NCI-H526 (cell line): ENCODE results near the gene FAM13B.
A peak's percentile ranks its signal among the peaks of the same experiment; 100 is the strongest.
"Not testable (repeated sequence)": the region's sequence is repeated elsewhere in the genome, so short reads cannot be mapped to it uniquely, and the experiment has no call there.

Experiments used
- DNase-seq, 2 experiments: peaks; one replicate each; lab custom pipeline; 2025; lab: John Stamatoyannopoulos, UW

The FAM13B gene

GRCh38 chr5:138032572-138033385 is at the start of gene FAM13B:
Gene FAM13B, minus strand, starts transcription at chr5:138033079. Its CDS starts 13,968 bp downstream, at chr5:138019111.
- peak; percentile 79 to 91 for DNase-seq

GRCh38 chr5:138082033-138082432 is 49.2 kb upstream of the FAM13B start:
- DNase-seq = no peak

GRCh38 chr5:138078006-138078643 is 45.2 kb upstream of the FAM13B start:
- no peak for DNase-seq

- peak; percentile 27 to 77 for DNase-seq
Measured at GRCh38 chr5:138077064-138077696, 44.3 kb upstream of the FAM13B start.

- DNase-seq = not testable (repeated sequence)
Measured at GRCh38 chr5:138070026-138070425, 37.1 kb upstream of the FAM13B start.

- peak; percentile 57 to 82 for DNase-seq
Measured at GRCh38 chr5:138068742-138069600, 36.1 kb upstream of the FAM13B start.

- no peak for DNase-seq
Measured at GRCh38 chr5:138067945-138068344, 35.1 kb upstream of the FAM13B start.

- no peak for DNase-seq
Measured at GRCh38 chr5:138065102-138065501, 32.2 kb upstream of the FAM13B start.

DNA sequence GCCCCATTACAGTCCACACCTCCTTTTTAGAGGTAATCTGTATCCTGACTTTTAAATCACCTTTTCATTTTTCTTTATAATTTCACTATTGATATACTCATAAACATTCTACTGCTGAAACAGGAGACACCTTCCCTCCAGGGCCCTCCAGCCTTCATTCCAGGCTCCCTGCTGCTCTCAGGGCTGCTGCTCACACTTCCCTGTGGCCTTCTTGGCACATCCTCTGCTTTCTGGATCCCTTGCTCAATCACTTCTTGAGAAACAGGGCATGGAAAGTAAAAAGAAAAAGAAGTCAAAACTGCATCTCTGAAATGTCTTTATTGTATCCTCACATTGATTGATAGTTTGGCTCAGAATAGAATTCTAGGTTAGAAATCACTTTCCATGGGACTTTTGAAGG is 31.6 kb upstream of the FAM13B start:
- DNase-seq = no peak

DNA sequence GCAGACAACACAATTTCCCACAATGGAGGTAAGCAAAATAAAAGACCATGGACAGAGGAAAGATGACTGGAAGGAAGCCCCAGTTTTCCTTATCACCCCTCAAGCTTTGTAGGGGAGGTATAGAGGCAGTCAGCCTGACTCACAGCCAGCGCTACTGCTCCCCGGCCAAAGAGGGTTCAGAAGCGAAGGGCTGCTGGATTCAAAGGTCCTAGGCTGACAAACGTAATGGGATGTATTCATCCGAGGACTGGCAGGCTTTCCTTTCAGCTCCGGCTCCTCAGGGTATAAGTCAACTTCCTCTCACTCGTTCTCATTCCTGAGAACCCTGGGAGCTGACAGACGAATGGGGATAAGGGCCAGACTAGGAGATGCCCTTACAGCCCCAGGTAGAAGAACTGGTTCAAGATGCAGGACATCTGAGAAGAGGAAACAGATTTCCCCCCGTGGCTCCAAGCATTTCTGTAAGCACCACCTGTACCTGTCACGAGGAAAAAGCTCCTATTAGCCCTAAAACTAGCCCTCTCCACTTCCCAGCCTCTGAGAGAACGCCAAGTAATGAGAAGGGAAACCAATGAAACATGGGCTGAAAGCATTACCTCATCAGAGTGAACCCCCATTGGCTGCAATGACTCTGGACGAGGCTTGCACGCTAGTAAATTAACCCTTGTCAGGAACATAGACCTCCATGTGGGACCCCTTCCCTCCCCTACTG is 22.1 kb upstream of the FAM13B start:
- DNase-seq = no peak

DNA sequence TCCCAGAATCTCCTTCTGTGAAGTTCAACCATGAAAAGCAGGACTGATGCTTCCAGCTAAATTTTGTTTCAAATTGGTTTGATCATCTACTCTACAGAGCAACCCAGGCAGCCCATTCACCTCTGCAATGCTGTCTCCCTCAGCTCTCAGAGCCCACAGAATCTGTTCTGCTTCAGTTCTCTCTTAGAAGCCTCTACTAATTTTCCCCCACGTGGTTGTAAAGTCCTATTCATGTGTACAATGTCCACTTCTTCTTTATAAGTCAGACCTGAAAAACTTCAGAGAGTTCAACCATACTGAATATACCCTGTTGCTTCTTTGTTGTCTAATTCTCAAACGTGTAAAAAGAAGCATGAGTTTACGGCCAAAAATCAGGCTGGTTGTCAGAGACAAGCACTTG is 21.3 kb upstream of the FAM13B start:
- DNase-seq = no peak

DNA sequence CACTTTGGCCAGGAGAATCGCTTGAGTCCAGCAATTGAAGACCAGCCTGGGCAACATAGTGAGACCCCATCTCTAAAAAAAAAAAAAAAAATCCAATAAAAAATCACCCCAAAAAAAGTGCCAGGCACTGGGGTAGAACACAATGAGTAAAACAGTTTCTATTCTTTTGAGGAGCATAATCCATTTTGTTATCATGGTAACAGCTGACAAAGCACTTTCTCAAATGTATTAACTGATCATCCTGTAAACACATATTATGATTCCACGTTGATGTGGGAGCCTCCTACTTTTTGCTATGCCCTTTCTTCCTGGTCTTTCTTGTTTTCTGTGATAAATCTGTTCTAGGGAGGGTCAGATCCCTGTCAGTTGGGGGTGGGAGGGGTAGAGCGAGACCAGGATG is 20.7 kb upstream of the FAM13B start:
- DNase-seq = no peak

GRCh38 chr5:138052718-138053117 is 19.8 kb upstream of the FAM13B start:
- DNase-seq = not testable (repeated sequence)

DNA sequence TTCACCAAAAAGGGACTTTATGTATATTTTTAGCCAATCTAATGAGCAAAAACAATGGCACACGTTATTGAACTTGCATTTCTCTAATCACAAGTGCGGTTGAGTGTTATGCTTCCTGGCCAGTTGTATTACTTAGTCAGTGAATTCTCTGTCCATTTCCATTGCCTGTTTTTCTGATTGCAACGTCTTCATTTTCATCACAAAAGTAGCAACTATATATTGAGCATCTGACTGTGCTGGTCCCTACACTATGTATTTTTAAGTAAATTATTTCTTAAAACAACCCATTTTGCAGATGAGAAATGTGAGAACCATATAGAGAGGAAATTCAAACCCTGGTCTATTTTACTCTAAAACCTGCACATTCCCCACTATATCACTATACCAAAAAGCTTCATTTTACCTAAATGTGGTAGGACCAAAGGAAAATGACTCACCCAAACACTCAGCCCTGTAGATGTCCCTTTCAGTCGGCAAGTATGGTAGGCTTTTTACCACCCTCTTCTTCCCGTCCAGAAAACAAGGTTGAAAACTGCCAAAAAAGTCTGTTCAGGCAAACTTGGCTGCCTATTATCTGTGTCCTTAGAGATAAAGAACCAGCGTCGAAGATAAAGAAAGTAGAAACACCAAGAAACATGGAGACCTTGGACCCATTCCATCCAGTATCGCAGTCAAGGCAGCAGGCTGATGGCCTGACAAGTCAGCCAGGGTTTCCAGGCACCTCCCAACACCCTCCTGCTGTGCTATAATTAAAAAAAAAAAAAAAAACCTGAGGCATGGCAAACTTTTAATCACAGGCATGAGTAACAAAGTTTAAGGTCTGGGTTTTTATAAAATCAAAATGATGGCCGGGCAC is 18.8 kb upstream of the FAM13B start:
- no peak for DNase-seq

GRCh38 chr5:138045283-138045682 is 12.4 kb upstream of the FAM13B start:
- not testable (repeated sequence) for DNase-seq

DNA sequence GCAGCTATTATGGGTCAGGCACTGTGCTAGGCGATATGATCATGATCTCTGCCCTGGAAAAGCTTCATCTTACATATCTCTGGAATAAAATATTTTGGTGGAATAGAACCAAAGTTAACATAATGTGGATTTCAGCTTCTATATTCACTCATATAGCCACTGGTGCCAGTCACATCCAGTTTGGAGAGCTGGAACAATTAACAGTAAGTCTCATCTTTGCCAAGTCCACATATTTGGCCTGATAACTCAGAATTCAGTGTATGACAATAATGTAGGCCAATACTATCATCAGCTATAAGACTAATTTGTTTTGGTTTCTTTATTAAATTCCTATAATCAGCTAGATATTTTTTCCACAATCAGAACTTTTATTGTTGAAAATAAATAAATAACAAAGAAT is 5.9 kb upstream of the FAM13B start:
- DNase-seq = no peak

- DNase-seq = no peak
Measured at GRCh38 chr5:138037907-138038633, 5.2 kb upstream of the FAM13B start.

GRCh38 chr5:138037271-138037670 is 4.4 kb upstream of the FAM13B start:
- peak in 1 of 2 experiments; percentile 9 for DNase-seq
